ENCODE measurements around the gene MAGI3.
A peak's percentile ranks its signal among the peaks of the same experiment; 100 is the strongest.

- TF ChIP-seq SP1 (IDR thresholded peaks at IDR 0.05), result no peak
- TF ChIP-seq FOXA2 (IDR thresholded peaks at IDR 0.05), result no peak
- TF ChIP-seq YY1 (IDR thresholded peaks at IDR 0.05), result no peak
- peak; percentile 36 for TF ChIP-seq CTCF (IDR thresholded peaks at IDR 0.05; ENCODE audit: low read depth, low read length, missing input control)
- no peak for TF ChIP-seq RXRA (IDR thresholded peaks at IDR 0.05)
- no peak for TF ChIP-seq EGR1 (IDR thresholded peaks at IDR 0.05; ENCODE audit: low read depth in 2 of 2)
- TF ChIP-seq MAX (IDR thresholded peaks at IDR 0.05), result no peak
Measured at GRCh38 chr1:113452921-113453770, 62.8 kb downstream of the MAGI3 start.

All from liver (tissue), 3 donors.